GM12892 (cell line): ENCODE measurements around the gene LDHD.

Source experiments
- DNase-seq: peaks from one replicate; pipeline ENCODE4 v3.0.0; 2011; ENCODE audit not compliant: insufficient read length
- FAIRE-seq: peaks from 2 replicates; lab custom pipeline; 2011; peaks lifted over from hg19 to GRCh38; lab: Jason Lieb, UNC
- POLR2A ChIP-seq: IDR thresholded peaks from 2 replicates; pipeline ENCODE4 v1.6.1; 2011; ENCODE audit warnings: low read depth, low read length, control low read depth
- POLR2AphosphoS5 ChIP-seq: IDR thresholded peaks from 2 replicates; pipeline ENCODE4 v1.6.1; 2011; ENCODE audit warnings: low read depth, low read length, control low read depth
- TAF1 ChIP-seq: IDR thresholded peaks from 2 replicates; pipeline ENCODE4 v1.6.1; 2011; ENCODE audit warnings: low read depth, mild to moderate bottlenecking, control low read depth, low read length, borderline replicate concordance

Gene LDHD

GRCh38 chr16:75062976-75063346 lies 53.6 kb downstream of the LDHD start:
- no peak for DNase-seq
- FAIRE-seq = no peak

GRCh38 chr16:75062135-75062975 lies 54.2 kb downstream of the LDHD start:
- FAIRE-seq = no peak
- DNase-seq = no peak
- no peak for TF ChIP-seq POLR2A
- no peak for TF ChIP-seq TAF1
- TF ChIP-seq POLR2AphosphoS5 = no peak

More at GRCh38 chr16:75062976-75063346, 53.6 kb downstream of the LDHD start:
- no peak for TF ChIP-seq TAF1
- no peak for TF ChIP-seq POLR2AphosphoS5
- TF ChIP-seq POLR2A = no peak
